Islet of Langerhans (tissue), 1 donor: Measurements from ENCODE around the gene IFNAR1.
"Not testable (repeated sequence)": the region's sequence is repeated elsewhere in the genome, so short reads cannot be mapped to it uniquely, and the experiment has no call there.

Experiments
- FAIRE-seq: peaks from one replicate; lab custom pipeline; 2011; peaks lifted over from hg19 to GRCh38; lab: Jason Lieb, UNC

The IFNAR1 gene

GRCh38 chr21:33377221-33377920, 52.6 kb downstream of the IFNAR1 start:
- no peak for FAIRE-seq

GRCh38 chr21:33378081-33378480, 53.3 kb downstream of the IFNAR1 start:
- FAIRE-seq = no peak

GRCh38 chr21:33379934-33380333, 55.2 kb downstream of the IFNAR1 start:
- FAIRE-seq = not testable (repeated sequence)

- FAIRE-seq = no peak
Observed at GRCh38 chr21:33380483-33380998, 55.8 kb downstream of the IFNAR1 start.

- not testable (repeated sequence) for FAIRE-seq
Observed at GRCh38 chr21:33381381-33381780, 56.6 kb downstream of the IFNAR1 start.

- FAIRE-seq = no peak
Observed at GRCh38 chr21:33383056-33383888, 58.5 kb downstream of the IFNAR1 start.

GRCh38 chr21:33384841-33385331, 60.1 kb downstream of the IFNAR1 start:
- FAIRE-seq = no peak

- FAIRE-seq = no peak
Observed at GRCh38 chr21:33386222-33386784, 61.5 kb downstream of the IFNAR1 start.

GRCh38 chr21:33387294-33387693, 62.5 kb downstream of the IFNAR1 start:
- FAIRE-seq = no peak

- FAIRE-seq = no peak
Observed at GRCh38 chr21:33388188-33388587, 63.4 kb downstream of the IFNAR1 start.

- no peak for FAIRE-seq
Observed at GRCh38 chr21:33390479-33390878, 65.7 kb downstream of the IFNAR1 start.

GRCh38 chr21:33391656-33392055, 66.9 kb downstream of the IFNAR1 start:
- FAIRE-seq = no peak

- no peak for FAIRE-seq
Observed at GRCh38 chr21:33392284-33392985, 67.7 kb downstream of the IFNAR1 start.

GRCh38 chr21:33393348-33393747, 68.6 kb downstream of the IFNAR1 start:
- no peak for FAIRE-seq

GRCh38 chr21:33394260-33394659, 69.5 kb downstream of the IFNAR1 start:
- FAIRE-seq = no peak

GRCh38 chr21:33395891-33396331, 71.1 kb downstream of the IFNAR1 start:
- no peak for FAIRE-seq

GRCh38 chr21:33396436-33396835, 71.7 kb downstream of the IFNAR1 start:
- FAIRE-seq = no peak

GRCh38 chr21:33396951-33397350, 72.2 kb downstream of the IFNAR1 start:
- no peak for FAIRE-seq

GRCh38 chr21:33397717-33398116, 72.9 kb downstream of the IFNAR1 start:
- no peak for FAIRE-seq

GRCh38 chr21:33398361-33398760, 73.6 kb downstream of the IFNAR1 start:
- no peak for FAIRE-seq

GRCh38 chr21:33401630-33401992, 76.8 kb downstream of the IFNAR1 start:
- no peak for FAIRE-seq
